Endothelial cell of umbilical vein (primary cell): ENCODE measurements around the gene STRBP. TPM values are rescaled to one million over a fixed set of nuclear protein-coding genes. Genes with fewer than 3 reads are reported as not detected.

Experiments used
- BruUV-seq: library from RNA; stranded (reverse); fragments of 400-500 nt; replicated peaks from 2 replicates; lab custom pipeline; 2021; lab: Mats Ljungman, UMichigan
- CTCF ChIA-PET: fragments of 300-600, 350-600 bp; sonication (Branson Sonifier 250); formaldehyde crosslinking; loops from one replicate; lab custom pipeline; 2021; ENCODE audit warnings: antibody characterized with exemption, inconsistent platforms; lab: Charles Lee
- POLR2A ChIA-PET: fragments of 300-600, 350-600 bp; sonication (Branson Sonifier 250); formaldehyde crosslinking; loops from one replicate; lab custom pipeline; 2021; ENCODE audit warnings: antibody characterized with exemption, inconsistent platforms; lab: Charles Lee
- DNase-seq: peaks from one replicate; pipeline ENCODE4 v3.0.0-alpha.2; 2011; ENCODE audit warnings: low read depth, low spot score
- FAIRE-seq: peaks from 2 replicates; lab custom pipeline; 2011; peaks lifted over from hg19 to GRCh38; lab: Jason Lieb, UNC
- H2AFZ ChIP-seq: 2 replicates; pipeline ENCODE4 v1.6.0; 2012; ENCODE audit warnings: low read depth, low read length, control low read depth, inconsistent platforms
- H3K27ac ChIP-seq: 2 replicates; pipeline ENCODE4 v1.5.1; 2011; ENCODE audit warnings: low read depth, mild to moderate bottlenecking, control low read depth, low read length, moderate library complexity; ENCODE audit not compliant: insufficient read depth
- H3K27me3 ChIP-seq, 2 experiments: 2 replicates each; pipeline versions ENCODE4 v1.6.0 to v1.6.1; 2011; ENCODE audit warnings: low read length in 2 of 2, mixed read lengths in 1 of 2; ENCODE audit not compliant: control insufficient read depth in 2 of 2, insufficient read depth in 2 of 2
- H3K36me3 ChIP-seq, 2 experiments: 2 replicates in 1 of 2; 3 replicates in 1 of 2; pipeline ENCODE4 v1.5.1; 2011; ENCODE audit warnings: low read length in 2 of 2, mild to moderate bottlenecking in 1 of 2, moderate library complexity in 1 of 2; ENCODE audit not compliant: control insufficient read depth in 2 of 2, insufficient read depth in 2 of 2; ENCODE audit errors: extremely low read depth in 1 of 2
- H3K4me1 ChIP-seq: 3 replicates; pipeline ENCODE4 v1.5.1; 2011; ENCODE audit warnings: mild to moderate bottlenecking, low read length; ENCODE audit not compliant: control insufficient read depth, insufficient read depth; ENCODE audit errors: extremely low read depth
- H3K4me2 ChIP-seq: 2 replicates; pipeline ENCODE4 v1.6.1; 2011; ENCODE audit warnings: low read length, control low read depth, mixed read lengths; ENCODE audit not compliant: insufficient read depth
- H3K4me3 ChIP-seq, 3 experiments: fragments of 200-600 bp in 1 of 3; sonication (generic), shearing (Covaris generic) in 1 of 3; replicated peaks in 1 of 3; 2 replicates each; pipeline ENCODE4 v1.5.1; 2011 to 2016; ENCODE audit warnings: control low read depth in 3 of 3, low read length in 3 of 3, mild to moderate bottlenecking in 2 of 3, inconsistent platforms in 1 of 3, low read depth in 1 of 3, moderate library complexity in 1 of 3; ENCODE audit not compliant: insufficient read depth in 1 of 3
- H3K79me2 ChIP-seq: 2 replicates; pipeline ENCODE4 v1.6.0; 2012; ENCODE audit warnings: low read length, inconsistent platforms; ENCODE audit not compliant: control insufficient read depth, insufficient read depth
- H3K9ac ChIP-seq: replicated peaks from 2 replicates; pipeline ENCODE3; 2011; ENCODE audit warnings: low read length, control low read depth; ENCODE audit not compliant: insufficient read depth; ENCODE audit errors: extremely low read depth
- H3K9me1 ChIP-seq: replicated peaks from 3 replicates; pipeline ENCODE4 v1.6.0; 2011; ENCODE audit warnings: mild to moderate bottlenecking, low read length; ENCODE audit not compliant: control insufficient read depth, insufficient read depth; ENCODE audit errors: extremely low read depth
- H3K9me3 ChIP-seq: replicated peaks from 2 replicates; pipeline ENCODE4 v1.5.1; 2012; ENCODE audit warnings: low read length, inconsistent platforms; ENCODE audit not compliant: control insufficient read depth, insufficient read depth
- H4K20me1 ChIP-seq: replicated peaks from 2 replicates; pipeline ENCODE3; 2011; ENCODE audit warnings: mild to moderate bottlenecking, low read length; ENCODE audit not compliant: control insufficient read depth, insufficient read depth; ENCODE audit errors: extremely low read depth
- CTCF ChIP-seq, 2 donors: IDR thresholded peaks; 1 replicate in 1 of 2; 2 replicates in 1 of 2; pipeline ENCODE4 v1.5.1; 2011; ENCODE audit warnings: low read length in 2 of 2, mild to moderate bottlenecking in 2 of 2, moderate library complexity in 2 of 2, control low read depth in 1 of 2, inconsistent platforms in 1 of 2, low read depth in 1 of 2; ENCODE audit not compliant: insufficient read depth in 1 of 2; ENCODE audit errors: extremely low read depth in 1 of 2
- EZH2 ChIP-seq: IDR thresholded peaks from 2 replicates; pipeline ENCODE4 v1.6.1; 2012; ENCODE audit warnings: borderline replicate concordance, low read depth, mild to moderate bottlenecking, moderate library complexity, low read length, inconsistent platforms; ENCODE audit not compliant: severe bottlenecking
- FOS ChIP-seq: IDR thresholded peaks from 2 replicates; pipeline ENCODE4 v1.6.1; 2011; ENCODE audit warnings: mild to moderate bottlenecking, low read length, moderate library complexity, borderline replicate concordance; ENCODE audit not compliant: insufficient read depth
- GATA2 ChIP-seq: IDR thresholded peaks from 2 replicates; pipeline ENCODE4 v1.7.0; 2011; ENCODE audit warnings: low read depth, mild to moderate bottlenecking, moderate library complexity, mixed read lengths, low read length; ENCODE audit not compliant: insufficient read length, insufficient read depth
- JUN ChIP-seq: IDR thresholded peaks from 2 replicates; pipeline ENCODE4 v1.6.1; 2011; ENCODE audit warnings: borderline replicate concordance, low read depth; ENCODE audit not compliant: insufficient read length, insufficient read depth
- MAX ChIP-seq: IDR thresholded peaks from 2 replicates; pipeline ENCODE4 v1.6.1; 2011; ENCODE audit not compliant: insufficient read depth, insufficient read length
- MYC ChIP-seq: IDR thresholded peaks from one replicate; pipeline ENCODE4 v1.6.1; 2011; ENCODE audit warnings: mild to moderate bottlenecking, low read depth, low read length
- POLR2A ChIP-seq: IDR thresholded peaks from 2 replicates; pipeline ENCODE4 v1.6.1; 2012; ENCODE audit warnings: low read depth, mild to moderate bottlenecking, control low read depth, low read length
- POLR2AphosphoS5 ChIP-seq: IDR thresholded peaks from 2 replicates; pipeline ENCODE4 v1.6.1; 2012; ENCODE audit warnings: low read depth, mild to moderate bottlenecking, control low read depth, low read length, moderate library complexity; ENCODE audit not compliant: insufficient read depth
- dilution Hi-C: fragments of 300-500 bp; cut with MboI; formaldehyde crosslinking; loops from one replicate; pipeline ENCODE4 v1.15.0; 2019; ENCODE audit warnings: low sequenced_read_pairs; ENCODE audit not compliant: extremely low pct_ligation_motif_present
- intact Hi-C: fragments of 100-400 bp; cut with micrococcal nuclease; formaldehyde crosslinking; loops from one replicate; pipeline ENCODE4 v1.10.0; 2022
- polyA plus RNA-seq, 4 experiments: library from polyadenylated mRNA; depleted of rRNA in 3 of 4; stranded (reverse) in 3 of 4; unstranded in 1 of 4; fragments of >200 nt; gene quantifications; 2 replicates each; pipeline versions ENCODE4 v1.2.1 to v1.2.3, GENCODE V29; 2011 to 2012; ENCODE audit warnings: missing spikeins in 1 of 4
- total RNA-seq: library from RNA; stranded (reverse); gene quantifications from 2 replicates; pipeline ENCODE4 v1.2.3, GENCODE V29; 2021

STRBP gene
- total and polyA plus RNA-seq, 2 donors (not counting 3 experiments of a cell fraction or from before 2014, with no cell fraction given) = 7.7 to 15.4 TPM

- Histone ChIP-seq H3K4me2 (no peak overlapping the region), H3K9ac (no peak overlapping the region), H2AFZ (no peak overlapping the region), H3K4me1 (no peaks in the 10 kb centered on the region), H4K20me1 (no peaks in the 10 kb centered on the region), H3K79me2 (no peaks in the 10 kb centered on the region), H3K36me3 (no peaks in the 10 kb centered on the region), H3K9me3 (no peaks in the 10 kb centered on the region), H3K27me3 (no peaks in the 10 kb centered on the region), H3K27ac (no peak overlapping the region), H3K9me1 (no peaks in the 10 kb centered on the region), H3K4me3 (no peak overlapping the region)
- dilution Hi-C loops = no loop called here
- TF ChIP-seq CTCF (IDR thresholded peaks at IDR 0.05; ENCODE audit: extremely low read depth in 1 of 2, insufficient read depth in 1 of 2, low read depth in 1 of 2, low read length in 2 of 2) = no peak
- no peak for TF ChIP-seq MYC
- TF ChIP-seq POLR2A = no peak
- TF ChIP-seq GATA2 = no peak
- no peak for TF ChIP-seq POLR2AphosphoS5
- TF ChIP-seq EZH2 = no peak
- TF ChIP-seq JUN = no peak
- no peak for TF ChIP-seq MAX
- no peak for TF ChIP-seq FOS
- ChIA-PET POLR2A (interaction anchor here (1.0 kb wide), 1 partner anchor 15 kb away, joined by 4 read pairs; no protein-coding TSS in a partner anchor), CTCF (interaction anchor here (1.0 to 1.8 kb wide), 3 partner anchors 9 to 150 kb away, joined by 3 to 5 read pairs (median 4); no protein-coding TSS in a partner anchor)
- no TSS peak for BruUV-seq
- intact Hi-C loops = no loop called here
- FAIRE-seq (no peak), DNase-seq (no peak)
Measured at GRCh38 chr9:123232332-123232731, 36.1 kb downstream of the STRBP start.
